Transverse colon (tissue), 3 donors: ENCODE data around the gene PHGDH.

Source experiments
- CTCF ChIP-seq, 5 experiments: fragments of 200-600 bp in 3 of 5; fragments of 450-650 bp in 2 of 5; sonication (generic) in 3 of 5; IDR thresholded peaks; 1 replicate in 2 of 5; 2 replicates in 3 of 5; pipeline ENCODE4 v1.5.1; 2016 to 2017; ENCODE audit warnings: antibody characterized with exemption in 5 of 5, inconsistent platforms in 3 of 5, mild to moderate bottlenecking in 2 of 5, moderate library complexity in 1 of 5
- POLR2A ChIP-seq: fragments of 450-650 bp; IDR thresholded peaks from one replicate; pipeline ENCODE4 v1.6.1; 2016; ENCODE audit warnings: antibody characterized with exemption, mild to moderate bottlenecking, moderate library complexity

- TF ChIP-seq CTCF (IDR thresholded peaks at IDR 0.05), result no peak
- TF ChIP-seq POLR2A, result no peak
Measured at GRCh38 chr1:119701659-119702058, 10.1 kb upstream of the PHGDH start.
